HepG2 (cell line): ENCODE results near the gene CBX7. TPM values are rescaled to one million over a fixed set of nuclear protein-coding genes. Genes with fewer than 3 reads are reported as not detected.

ENCODE experiments used
- ATAC-seq: fragments of 200-7000 bp; cut with Tn5 transposase; 3 replicates; pipeline ENCODE4 v1.9.1; 2020; ENCODE audit warnings: mild to moderate bottlenecking, moderate library complexity
- BruUV-seq: library from RNA; stranded (reverse); fragments of 400-500 nt; replicated peaks from 2 replicates; lab custom pipeline; 2021; lab: Mats Ljungman, UMichigan
- CTCF ChIA-PET: fragments of 300-600 bp; formaldehyde crosslinking; extraction: SDS; loops from one replicate; lab custom pipeline; 2021; ENCODE audit warnings: low total read pairs, inconsistent platforms, low intra/inter-chr PET ratio; lab: Yijun Ruan, JAX
- POLR2A ChIA-PET: fragments of 350-600 bp; sonication (Branson Sonifier 250); formaldehyde crosslinking; loops from one replicate; lab custom pipeline; 2020; ENCODE audit warnings: antibody characterized with exemption, inconsistent platforms; lab: Yijun Ruan, JAX
- DNase-seq: peaks from one replicate; pipeline ENCODE4 v3.0.0-alpha.2; 2015; ENCODE audit warnings: low spot score
- FAIRE-seq: peaks from 3 replicates; lab custom pipeline; 2011; peaks lifted over from hg19 to GRCh38; lab: Jason Lieb, UNC
- H2AFZ ChIP-seq: one replicate; pipeline ENCODE4 v1.6.1; 2011; ENCODE audit warnings: low read length, inconsistent platforms
- H3K27ac ChIP-seq: fragments of 300-600 bp; 3 replicates; pipeline ENCODE4 v1.8.0; 2011; ENCODE audit warnings: mixed run types, mild to moderate bottlenecking, mixed read lengths, low read length, inconsistent platforms; ENCODE audit not compliant: insufficient read depth; ENCODE audit errors: extremely low read length
- H3K27me3 ChIP-seq, 2 experiments: fragments of 200-600 bp in 1 of 2; 2 replicates in 1 of 2; 3 replicates in 1 of 2; pipeline versions ENCODE4 v1.6.0 to v1.8.0; 2011; ENCODE audit warnings: low read length in 2 of 2, mild to moderate bottlenecking in 2 of 2, moderate library complexity in 2 of 2, inconsistent platforms in 1 of 2; ENCODE audit not compliant: insufficient read depth in 2 of 2, control insufficient read depth in 1 of 2
- H3K36me3 ChIP-seq, 2 experiments: fragments of 200-600 bp in 1 of 2; replicated peaks in 1 of 2; 2 replicates in 1 of 2; 3 replicates in 1 of 2; pipeline versions ENCODE4 v1.5.1 to v1.8.0; 2011; ENCODE audit warnings: low read length in 2 of 2, inconsistent platforms in 1 of 2; ENCODE audit not compliant: insufficient read depth in 2 of 2, control insufficient read depth in 1 of 2
- H3K4me1 ChIP-seq: 2 replicates; pipeline ENCODE4 v1.5.1; 2012; ENCODE audit warnings: low read length, inconsistent platforms; ENCODE audit not compliant: insufficient read depth
- H3K4me2 ChIP-seq: 2 replicates; pipeline ENCODE4 v1.6.0; 2011; ENCODE audit warnings: low read depth, low read length, inconsistent platforms
- H3K4me3 ChIP-seq, 3 experiments: fragments of 200-600 bp in 1 of 3; sonication (generic), shearing (Covaris generic) in 1 of 3; replicated peaks in 1 of 3; 2 replicates each; pipeline ENCODE4 v1.5.1; 2011 to 2016; ENCODE audit warnings: low read length in 3 of 3, inconsistent platforms in 2 of 3, low read depth in 2 of 3, mild to moderate bottlenecking in 2 of 3, control low read depth in 1 of 3, mixed read lengths in 1 of 3; ENCODE audit not compliant: insufficient read depth in 1 of 3
- H3K79me2 ChIP-seq: one replicate; pipeline ENCODE4 v1.6.1; 2011; ENCODE audit warnings: low read length, inconsistent platforms; ENCODE audit not compliant: insufficient read depth
- H3K9ac ChIP-seq: 2 replicates; pipeline ENCODE4 v1.6.0; 2011; ENCODE audit warnings: mild to moderate bottlenecking, low read depth, low read length, inconsistent platforms; ENCODE audit not compliant: insufficient read depth
- H3K9me3 ChIP-seq: 2 replicates; pipeline ENCODE4 v1.5.1; 2012; ENCODE audit warnings: mild to moderate bottlenecking, low read length
- H4K20me1 ChIP-seq: 2 replicates; pipeline ENCODE4 v1.6.0; 2011; ENCODE audit warnings: inconsistent platforms, mild to moderate bottlenecking, low read length, moderate library complexity; ENCODE audit not compliant: insufficient read depth
- CENPT ChIP-seq: sonication (generic); formaldehyde crosslinking; IDR thresholded peaks from 2 replicates; pipeline ENCODE4 v1.8.0; 2022; ENCODE audit warnings: low read depth, mild to moderate bottlenecking, moderate library complexity, missing genetic modification reagents
- GABPB1 ChIP-seq: IDR thresholded peaks from 2 replicates; pipeline ENCODE4 v1.6.1; 2016; ENCODE audit warnings: mild to moderate bottlenecking, missing genetic modification reagents, moderate library complexity, missing compliant biosample characterization
- PTBP1 ChIP-seq: fragments of 200-400 bp; formaldehyde crosslinking; IDR thresholded peaks from 2 replicates; pipeline ENCODE4 v1.6.1; 2018; ENCODE audit warnings: low read length, low read depth; ENCODE audit not compliant: poor library complexity, severe bottlenecking
- SIX4 ChIP-seq: sonication (generic); formaldehyde crosslinking; IDR thresholded peaks from 2 replicates; pipeline ENCODE4 v1.4.0; 2020; ENCODE audit warnings: missing genetic modification reagents
- YEATS2 ChIP-seq: sonication (generic); formaldehyde crosslinking; IDR thresholded peaks from 2 replicates; pipeline ENCODE4 v1.4.0; 2020; ENCODE audit warnings: missing genetic modification reagents, borderline replicate concordance
- ZFP90 ChIP-seq: sonication (generic); formaldehyde crosslinking; IDR thresholded peaks from 2 replicates; pipeline ENCODE4 v1.8.0; 2022; ENCODE audit warnings: missing genetic modification reagents, mild to moderate bottlenecking, inconsistent platforms, borderline replicate concordance
- WGBS: methylation state at CpG from one replicate; pipeline ENCODE4 v1.1.6; 2017; ENCODE audit warnings: low lambda C conversion rate; 5-methylcytosine and 5-hydroxymethylcytosine counted together
- in situ Hi-C: cut with HindIII; loops from 2 replicates; pipeline ENCODE4 v1.10.0; 2017; ENCODE audit warnings: low pct_unique_long_range_greater_than_20kb; ENCODE audit not compliant: extremely low pct_ligation_motif_present
- intact Hi-C: fragments of 100-400 bp; cut with micrococcal nuclease; formaldehyde crosslinking; loops from one replicate; pipeline ENCODE4 v1.10.0; 2022; ENCODE audit not compliant: unreplicated experiment
- polyA plus RNA-seq, 8 experiments: library from polyadenylated mRNA; depleted of rRNA in 3 of 8; stranded (reverse) in 7 of 8; unstranded in 1 of 8; fragments of >200 nt; fragmentation: Illumina TruSeq in 4 of 8; extraction: Trizol in 4 of 8; gene quantifications; 2 replicates each; pipeline versions ENCODE4 v1.2.1 to v1.2.3, GENCODE V29; 2011 to 2016; ENCODE audit warnings: low read depth in 4 of 8, missing spikeins in 1 of 8, mixed read lengths in 1 of 8; ENCODE audit not compliant: insufficient read depth in 1 of 8
- total RNA-seq, 5 experiments: library from RNA; depleted of rRNA; stranded (reverse); fragments of >200 nt; fragmentation: Illumina TruSeq; extraction: Trizol; gene quantifications; 2 replicates each; pipeline ENCODE4 v1.2.3, GENCODE V29; 2016; ENCODE audit warnings: low read depth in 1 of 5
- TF ChIP-seq, protein P1 (sequence below): sonication (generic); formaldehyde crosslinking; IDR thresholded peaks from 2 replicates; pipeline ENCODE4 v1.4.0; 2020; ENCODE audit warnings: missing genetic modification reagents
- TF ChIP-seq, protein P2 (sequence below): IDR thresholded peaks from 2 replicates; pipeline ENCODE4 v1.6.1; 2012; ENCODE audit warnings: low read length, improper control_type of control experiment
- TF ChIP-seq, protein P3 (sequence below): IDR thresholded peaks from 2 replicates; pipeline ENCODE4 v1.6.1; 2016; ENCODE audit warnings: low read depth

Gene CBX7
- total and polyA plus RNA-seq, 2 of the 13 experiments (the other 11 are each of a cell fraction or from before 2014, with no cell fraction given): 0.35 to 4.9 TPM

DNA sequence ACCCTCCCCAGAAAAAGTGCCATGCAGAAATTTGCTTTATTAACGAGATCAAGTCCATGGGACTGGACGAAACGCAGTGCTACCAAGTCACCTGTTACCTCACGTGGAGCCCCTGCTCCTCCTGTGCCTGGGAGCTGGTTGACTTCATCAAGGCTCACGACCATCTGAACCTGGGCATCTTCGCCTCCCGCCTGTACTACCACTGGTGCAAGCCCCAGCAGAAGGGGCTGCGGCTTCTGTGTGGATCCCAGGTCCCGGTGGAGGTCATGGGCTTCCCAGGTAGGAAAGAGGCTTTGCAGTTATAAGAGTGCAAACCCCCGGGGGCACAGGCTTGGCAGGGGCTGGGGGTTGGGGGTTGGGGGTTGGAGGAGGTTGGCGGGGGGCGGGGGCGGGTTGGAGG is 51.3 kb downstream of the CBX7 start:
- H4K20me1 ChIP-seq: no peaks in the 10 kb centered on the region
- H3K79me2 ChIP-seq: no peaks in the 10 kb centered on the region
- in situ Hi-C loops (no loop called here), intact Hi-C loops (no loop called here)
- WGBS: 61% methylated on average over 13 of the region's 13 CpGs
- no peak for DNase-seq
- no peak overlapping the region for H3K4me3 ChIP-seq
- TF ChIP-seq, protein P1, sequence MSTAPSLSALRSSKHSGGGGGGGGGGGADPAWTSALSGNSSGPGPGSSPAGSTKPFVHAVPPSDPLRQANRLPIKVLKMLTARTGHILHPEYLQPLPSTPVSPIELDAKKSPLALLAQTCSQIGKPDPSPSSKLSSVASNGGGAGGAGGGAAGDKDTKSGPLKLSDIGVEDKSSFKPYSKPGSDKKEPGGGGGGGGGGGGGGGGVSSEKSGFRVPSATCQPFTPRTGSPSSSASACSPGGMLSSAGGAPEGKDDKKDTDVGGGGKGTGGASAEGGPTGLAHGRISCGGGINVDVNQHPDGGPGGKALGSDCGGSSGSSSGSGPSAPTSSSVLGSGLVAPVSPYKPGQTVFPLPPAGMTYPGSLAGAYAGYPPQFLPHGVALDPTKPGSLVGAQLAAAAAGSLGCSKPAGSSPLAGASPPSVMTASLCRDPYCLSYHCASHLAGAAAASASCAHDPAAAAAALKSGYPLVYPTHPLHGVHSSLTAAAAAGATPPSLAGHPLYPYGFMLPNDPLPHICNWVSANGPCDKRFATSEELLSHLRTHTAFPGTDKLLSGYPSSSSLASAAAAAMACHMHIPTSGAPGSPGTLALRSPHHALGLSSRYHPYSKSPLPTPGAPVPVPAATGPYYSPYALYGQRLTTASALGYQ (CRISPR knock-in tag): no peak
- TF ChIP-seq, protein P2, sequence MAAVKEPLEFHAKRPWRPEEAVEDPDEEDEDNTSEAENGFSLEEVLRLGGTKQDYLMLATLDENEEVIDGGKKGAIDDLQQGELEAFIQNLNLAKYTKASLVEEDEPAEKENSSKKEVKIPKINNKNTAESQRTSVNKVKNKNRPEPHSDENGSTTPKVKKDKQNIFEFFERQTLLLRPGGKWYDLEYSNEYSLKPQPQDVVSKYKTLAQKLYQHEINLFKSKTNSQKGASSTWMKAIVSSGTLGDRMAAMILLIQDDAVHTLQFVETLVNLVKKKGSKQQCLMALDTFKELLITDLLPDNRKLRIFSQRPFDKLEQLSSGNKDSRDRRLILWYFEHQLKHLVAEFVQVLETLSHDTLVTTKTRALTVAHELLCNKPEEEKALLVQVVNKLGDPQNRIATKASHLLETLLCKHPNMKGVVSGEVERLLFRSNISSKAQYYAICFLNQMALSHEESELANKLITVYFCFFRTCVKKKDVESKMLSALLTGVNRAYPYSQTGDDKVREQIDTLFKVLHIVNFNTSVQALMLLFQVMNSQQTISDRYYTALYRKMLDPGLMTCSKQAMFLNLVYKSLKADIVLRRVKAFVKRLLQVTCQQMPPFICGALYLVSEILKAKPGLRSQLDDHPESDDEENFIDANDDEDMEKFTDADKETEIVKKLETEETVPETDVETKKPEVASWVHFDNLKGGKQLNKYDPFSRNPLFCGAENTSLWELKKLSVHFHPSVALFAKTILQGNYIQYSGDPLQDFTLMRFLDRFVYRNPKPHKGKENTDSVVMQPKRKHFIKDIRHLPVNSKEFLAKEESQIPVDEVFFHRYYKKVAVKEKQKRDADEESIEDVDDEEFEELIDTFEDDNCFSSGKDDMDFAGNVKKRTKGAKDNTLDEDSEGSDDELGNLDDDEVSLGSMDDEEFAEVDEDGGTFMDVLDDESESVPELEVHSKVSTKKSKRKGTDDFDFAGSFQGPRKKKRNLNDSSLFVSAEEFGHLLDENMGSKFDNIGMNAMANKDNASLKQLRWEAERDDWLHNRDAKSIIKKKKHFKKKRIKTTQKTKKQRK: no peak
- TF ChIP-seq YEATS2 (CRISPR knock-in tag) (no peak), PTBP1 (no peak), GABPB1 (CRISPR knock-in tag) (no peak), ZFP90 (CRISPR knock-in tag) (no peak), CENPT (no peak), SIX4 (CRISPR knock-in tag) (no peak)
- TF ChIP-seq, protein P3, sequence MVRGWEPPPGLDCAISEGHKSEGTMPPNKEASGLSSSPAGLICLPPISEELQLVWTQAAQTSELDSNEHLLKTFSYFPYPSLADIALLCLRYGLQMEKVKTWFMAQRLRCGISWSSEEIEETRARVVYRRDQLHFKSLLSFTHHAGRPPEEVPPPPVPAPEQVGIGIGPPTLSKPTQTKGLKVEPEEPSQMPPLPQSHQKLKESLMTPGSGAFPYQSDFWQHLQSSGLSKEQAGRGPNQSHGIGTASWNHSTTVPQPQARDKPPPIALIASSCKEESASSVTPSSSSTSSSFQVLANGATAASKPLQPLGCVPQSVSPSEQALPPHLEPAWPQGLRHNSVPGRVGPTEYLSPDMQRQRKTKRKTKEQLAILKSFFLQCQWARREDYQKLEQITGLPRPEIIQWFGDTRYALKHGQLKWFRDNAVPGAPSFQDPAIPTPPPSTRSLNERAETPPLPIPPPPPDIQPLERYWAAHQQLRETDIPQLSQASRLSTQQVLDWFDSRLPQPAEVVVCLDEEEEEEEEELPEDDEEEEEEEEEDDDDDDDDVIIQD (CRISPR knock-in tag): no peak
- H3K27me3 ChIP-seq: peaks cover 0 to 2% of the 10 kb centered on the region in 2 experiments; a peak in 2 of 5 replicates
- POLR2A ChIA-PET: no interaction called here
- H2AFZ ChIP-seq: no peak overlapping the region
- H3K36me3 ChIP-seq: no peaks in the 10 kb centered on the region
- no peaks in the 10 kb centered on the region for H3K9me3 ChIP-seq
- FAIRE-seq: no peak
- H3K9ac ChIP-seq: no peak overlapping the region
- no peak overlapping the region for H3K27ac ChIP-seq
- H3K4me2 ChIP-seq: no peak overlapping the region
- CTCF ChIA-PET: no interaction called here
- ATAC-seq: no peak
- H3K4me1 ChIP-seq: peaks cover 25% of the 10 kb centered on the region
- no TSS peak for BruUV-seq
